22Rv1 (cell line): ENCODE measurements around the gene PGLYRP1.

Experiments
- CTCF ChIP-seq: fragments of 450-650 bp; IDR thresholded peaks from 2 replicates; pipeline ENCODE4 v1.5.1; 2017; ENCODE audit warnings: mild to moderate bottlenecking
- ZFX ChIP-seq: fragments of 450-650 bp; IDR thresholded peaks from 2 replicates; pipeline ENCODE4 v1.6.1; 2017; ENCODE audit warnings: antibody characterized with exemption, borderline replicate concordance

- TF ChIP-seq CTCF (no peak), ZFX (no peak)
These were observed 3.0 kb upstream of the PGLYRP1 start for GRCh38 chr19:46025835-46026234.
